ENCODE measurements around the gene FAM171A1. TPM values are rescaled to one million over a fixed set of nuclear protein-coding genes. Genes with fewer than 3 reads are reported as not detected.

FAM171A1 gene
- total RNA-seq, 1 donor from 2014 or later, result 86.1 TPM

GRCh38 chr10:15374156-15374555 is 3.1 kb upstream of the FAM171A1 start:
- Mint-ChIP-seq H3K4me1 (ENCODE audit: low read depth) (peaks cover 4% of the 10 kb centered on the region), H3K4me3 (ENCODE audit: low read depth) (no peak overlapping the region), H3K36me3 (ENCODE audit: insufficient read depth) (no peaks in the 10 kb centered on the region), H3K27me3 (peaks cover 12% of the 10 kb centered on the region), H3K9me3 (ENCODE audit: low read depth) (no peaks in the 10 kb centered on the region), H3K27ac (no peak overlapping the region)
- TF ChIP-seq CTCF (IDR thresholded peaks at IDR 0.05; ENCODE audit: unreplicated experiment), result no peak
- DNase-seq (ENCODE audit: low spot score, unreplicated experiment), result no peak

GRCh38 chr10:15373199-15373598 is 2.1 kb upstream of the FAM171A1 start:
- H3K36me3 Mint-ChIP-seq (ENCODE audit: insufficient read depth), result no peaks in the 10 kb centered on the region
- peaks cover 12% of the 10 kb centered on the region for H3K4me1 Mint-ChIP-seq (ENCODE audit: low read depth)
- DNase-seq (ENCODE audit: low spot score, unreplicated experiment), result no peak
- TF ChIP-seq CTCF (IDR thresholded peaks at IDR 0.05; ENCODE audit: unreplicated experiment), result no peak
- no peaks in the 10 kb centered on the region for H3K9me3 Mint-ChIP-seq (ENCODE audit: low read depth)
- no peak overlapping the region for H3K4me3 Mint-ChIP-seq (ENCODE audit: low read depth)
- no peak overlapping the region for H3K27ac Mint-ChIP-seq
- peaks cover 12% of the 10 kb centered on the region for H3K27me3 Mint-ChIP-seq

GRCh38 chr10:15370212-15370855 is 755 bp downstream of the FAM171A1 start:
- H3K27me3 Mint-ChIP-seq, result peaks cover 12% of the 10 kb centered on the region
- H3K4me1 Mint-ChIP-seq (ENCODE audit: low read depth), result peaks cover 20% of the 10 kb centered on the region
- peaks cover 4% of the 10 kb centered on the region for H3K36me3 Mint-ChIP-seq (ENCODE audit: insufficient read depth)
- peak; percentile 14 for DNase-seq (ENCODE audit: low spot score, unreplicated experiment)
- H3K4me3 Mint-ChIP-seq (ENCODE audit: low read depth), result peak overlapping the region; percentile 93
- H3K27ac Mint-ChIP-seq, result peak overlapping the region; percentile 97
- H3K9me3 Mint-ChIP-seq (ENCODE audit: low read depth), result no peaks in the 10 kb centered on the region
- TF ChIP-seq CTCF (IDR thresholded peaks at IDR 0.05; ENCODE audit: unreplicated experiment), result no peak

GRCh38 chr10:15369256-15370211 is 1.6 kb downstream of the FAM171A1 start:
- no peak for DNase-seq (ENCODE audit: low spot score, unreplicated experiment)
- Mint-ChIP-seq H3K9me3 (ENCODE audit: low read depth) (peaks cover 6% of the 10 kb centered on the region), H3K36me3 (ENCODE audit: insufficient read depth) (peaks cover 11% of the 10 kb centered on the region)

More at GRCh38 chr10:15369256-15370211, 1.6 kb downstream of the FAM171A1 start:
- peaks cover 20% of the 10 kb centered on the region for H3K4me1 Mint-ChIP-seq (ENCODE audit: low read depth)
- H3K27me3 Mint-ChIP-seq, result peaks cover 9% of the 10 kb centered on the region
- peak overlapping the region; percentile 97 for H3K27ac Mint-ChIP-seq
- H3K4me3 Mint-ChIP-seq (ENCODE audit: low read depth), result peak overlapping the region; percentile 93
- TF ChIP-seq CTCF (IDR thresholded peaks at IDR 0.05; ENCODE audit: unreplicated experiment), result no peak
